SK-N-SH (cell line): ENCODE results near the gene OSGEPL1. TPM values are rescaled to one million over a fixed set of nuclear protein-coding genes. Genes with fewer than 3 reads are reported as not detected.
"Not testable (repeated sequence)": the region's sequence is repeated elsewhere in the genome, so short reads cannot be mapped to it uniquely, and the experiment has no call there.

Experiments used
- CTCF ChIA-PET: fragments of 300-600, 350-600 bp; formaldehyde crosslinking; extraction: SDS; loops from one replicate; lab custom pipeline; 2021; lab: Yijun Ruan, JAX
- POLR2A ChIA-PET: fragments of 350-600 bp; sonication (Branson Sonifier 250); formaldehyde crosslinking; extraction: SDS; loops from one replicate; lab custom pipeline; 2020; ENCODE audit warnings: antibody characterized with exemption, inconsistent platforms; lab: Yijun Ruan, JAX
- DNase-seq: peaks from one replicate; pipeline ENCODE4 v3.0.0; 2012
- H2AFZ ChIP-seq: fragments of 200-600 bp; sonication (generic); 2 replicates; pipeline ENCODE4 v1.8.1; 2016; ENCODE audit warnings: antibody characterized with exemption, mild to moderate bottlenecking, low read depth
- H3F3A ChIP-seq: fragments of 200-600 bp; sonication (generic); replicated peaks from 2 replicates; pipeline ENCODE3; 2016; ENCODE audit warnings: antibody characterized with exemption, mild to moderate bottlenecking; ENCODE audit not compliant: insufficient read depth
- H3K27ac ChIP-seq, 2 experiments: fragments of 200-500 bp in 1 of 2; fragments of 200-600 bp in 1 of 2; sonication (Bioruptor generic) in 1 of 2; sonication (generic), shearing (Covaris generic) in 1 of 2; 2 replicates each; pipeline versions ENCODE4 v1.5.1 to v1.6.1; 2014 to 2016; ENCODE audit warnings: low read depth in 2 of 2, inconsistent platforms in 1 of 2, low read length in 1 of 2, mild to moderate bottlenecking in 1 of 2, mixed read lengths in 1 of 2
- H3K27me3 ChIP-seq: fragments of 200-600 bp; sonication (generic), shearing (Covaris generic); 2 replicates; pipeline ENCODE4 v1.6.1; 2016; ENCODE audit warnings: mixed run types; ENCODE audit not compliant: insufficient read depth
- H3K36me3 ChIP-seq, 2 experiments: fragments of 200-500 bp in 1 of 2; fragments of 200-600 bp in 1 of 2; sonication (Bioruptor generic) in 1 of 2; sonication (generic) in 1 of 2; replicated peaks in 1 of 2; 2 replicates each; pipeline versions ENCODE3 to v1.5.1; 2014 to 2016; ENCODE audit warnings: low read length in 1 of 2, mild to moderate bottlenecking in 1 of 2; ENCODE audit not compliant: insufficient read depth in 2 of 2, control insufficient read depth in 1 of 2
- H3K4me1 ChIP-seq, 2 experiments: fragments of 200-500 bp in 1 of 2; fragments of 200-600 bp in 1 of 2; sonication (Bioruptor generic) in 1 of 2; sonication (generic), shearing (Covaris generic) in 1 of 2; 2 replicates each; pipeline versions ENCODE4 v1.5.1 to v1.6.1; 2014 to 2016; ENCODE audit warnings: low read depth in 1 of 2, low read length in 1 of 2, mixed run types in 1 of 2; ENCODE audit not compliant: insufficient read depth in 2 of 2, control insufficient read depth in 1 of 2
- H3K4me2 ChIP-seq: fragments of 200-600 bp; sonication (generic), shearing (Covaris generic); 2 replicates; pipeline ENCODE4 v1.6.1; 2017; ENCODE audit warnings: mixed run types
- H3K4me3 ChIP-seq, 2 experiments: fragments of 200-500 bp in 1 of 2; fragments of 200-600 bp in 1 of 2; sonication (Bioruptor generic) in 1 of 2; sonication (generic), shearing (Covaris generic) in 1 of 2; 2 replicates each; pipeline versions ENCODE4 v1.5.1 to v1.8.1; 2014 to 2016; ENCODE audit warnings: low read depth in 2 of 2, inconsistent platforms in 1 of 2, low read length in 1 of 2, mild to moderate bottlenecking in 1 of 2, mixed read lengths in 1 of 2, moderate library complexity in 1 of 2
- H3K79me2 ChIP-seq: fragments of 200-600 bp; sonication (generic); 2 replicates; pipeline ENCODE4 v1.8.1; 2017; ENCODE audit warnings: mild to moderate bottlenecking; ENCODE audit not compliant: insufficient read depth
- H3K9ac ChIP-seq: fragments of 200-600 bp; sonication (generic); 2 replicates; pipeline ENCODE4 v1.6.1; 2017; ENCODE audit warnings: mixed run types
- H3K9me2 ChIP-seq: fragments of 200-600 bp; sonication (generic); 2 replicates; pipeline ENCODE4 v1.6.1; 2017; ENCODE audit warnings: mixed run types
- H3K9me3 ChIP-seq: fragments of 200-600 bp; sonication (generic); 2 replicates; pipeline ENCODE4 v1.6.1; 2017; ENCODE audit warnings: mixed run types, mild to moderate bottlenecking, moderate library complexity
- H4K20me1 ChIP-seq: fragments of 200-600 bp; sonication (generic); 2 replicates; pipeline ENCODE4 v1.6.1; 2017; ENCODE audit warnings: mild to moderate bottlenecking, mixed run types; ENCODE audit not compliant: insufficient read depth
- GATA2 ChIP-seq: sonication (generic); formaldehyde crosslinking; IDR thresholded peaks from 2 replicates; pipeline ENCODE4 v1.5.0; 2020; ENCODE audit warnings: mild to moderate bottlenecking, missing genetic modification reagents
- NRF1 ChIP-seq: IDR thresholded peaks from 2 replicates; pipeline ENCODE4 v1.6.1; 2012; ENCODE audit warnings: low read depth, mild to moderate bottlenecking, low read length
- POLR2AphosphoS5 ChIP-seq: IDR thresholded peaks from 2 replicates; pipeline ENCODE4 v1.6.1; 2012; ENCODE audit warnings: low read depth, low read length
- RAD21 ChIP-seq: IDR thresholded peaks from 2 replicates; pipeline ENCODE4 v1.6.1; 2012; ENCODE audit warnings: mild to moderate bottlenecking, low read length
- USF1 ChIP-seq: IDR thresholded peaks from 2 replicates; pipeline ENCODE4 v1.4.0; 2012; ENCODE audit warnings: low read depth, borderline replicate concordance
- YY1 ChIP-seq: IDR thresholded peaks from 2 replicates; pipeline ENCODE4 v1.4.0; 2012; ENCODE audit warnings: low read depth, mild to moderate bottlenecking
- WGBS: methylation state at CpG from one replicate; pipeline ENCODE4 v1.1.6; 2017; ENCODE audit warnings: low lambda C conversion rate; 5-methylcytosine and 5-hydroxymethylcytosine counted together
- polyA plus RNA-seq, 3 experiments: library from polyadenylated mRNA; depleted of rRNA; stranded (reverse); fragments of >200 nt; gene quantifications; 2 replicates each; pipeline ENCODE4 v1.2.3, GENCODE V29; 2012
- TF ChIP-seq, protein P1 (sequence below): fragments of 200-600 bp; sonication (generic); IDR thresholded peaks from 2 replicates; pipeline ENCODE4 v1.6.1; 2017; ENCODE audit warnings: antibody characterized with exemption, mild to moderate bottlenecking, moderate library complexity

Gene OSGEPL1
- polyA plus RNA-seq, 1 of the 3 experiments (the other 2 are of a cell fraction), result 5.8 TPM

DNA sequence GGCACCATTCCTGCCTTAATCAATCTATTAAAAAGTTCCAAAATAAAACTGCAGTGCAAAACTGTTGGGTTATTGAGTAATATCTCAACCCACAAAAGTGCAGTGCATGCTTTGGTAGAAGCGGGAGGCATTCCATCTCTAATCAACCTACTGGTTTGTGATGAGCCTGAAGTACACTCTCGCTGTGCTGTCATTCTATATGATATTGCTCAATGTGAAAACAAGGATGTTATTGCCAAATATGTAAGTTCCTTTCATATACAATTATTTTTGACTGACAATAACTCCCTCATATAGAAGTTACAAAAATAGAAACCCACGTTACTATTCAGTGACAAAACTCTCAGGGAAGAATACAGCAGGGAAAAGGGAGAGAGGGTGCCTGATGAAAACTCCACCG lies 43.0 kb downstream of the OSGEPL1 start (continued):
- no peak for TF ChIP-seq USF1
- no peak for TF ChIP-seq GATA2 (CRISPR knock-in tag)

- POLR2A ChIA-PET, result not testable (repeated sequence)
These were observed 45.0 kb downstream of the OSGEPL1 start for GRCh38 chr2:189717593-189717992.

DNA sequence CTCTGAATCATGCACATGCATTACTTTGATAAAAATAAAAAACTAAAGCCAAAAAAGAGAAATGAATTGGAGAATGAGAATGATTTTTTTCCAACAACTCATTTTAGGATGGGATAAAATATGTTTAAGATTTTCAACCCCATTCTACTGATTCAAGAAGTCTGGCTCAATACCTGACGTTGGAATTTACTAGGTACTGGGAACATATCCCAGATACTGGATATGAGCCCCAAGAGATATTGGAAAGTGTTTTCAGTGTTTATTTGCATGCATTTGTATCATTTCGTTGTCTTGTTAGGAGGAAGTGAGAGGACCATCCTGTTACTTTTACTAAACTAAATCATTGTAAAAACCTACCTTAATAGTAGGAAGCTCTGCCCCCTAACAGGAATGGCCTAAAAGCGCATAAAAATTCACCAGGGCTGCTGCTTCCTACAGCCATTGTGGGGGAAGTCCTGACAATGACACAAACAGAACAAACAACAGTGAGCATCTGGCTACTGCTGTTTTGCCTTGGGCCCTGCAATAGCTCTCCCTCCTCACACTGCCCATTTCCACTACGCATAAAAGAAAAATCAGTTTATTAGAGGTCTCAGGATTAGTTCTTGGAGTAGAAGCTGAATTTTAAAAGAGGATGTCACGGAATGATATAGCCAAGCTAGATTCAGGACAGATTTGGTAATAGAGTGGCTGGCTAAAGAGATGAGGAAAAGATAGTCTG lies 52.9 kb downstream of the OSGEPL1 start:
- Histone ChIP-seq H3K9me2 (no peaks in the 10 kb centered on the region), H3K27ac (peak overlapping the region in 1 of 2 experiments; percentile 43; a peak in 2 of 4 replicates), H3K36me3 (peaks cover 9 to 11% of the 10 kb centered on the region in 2 experiments), H3F3A (no peaks in the 10 kb centered on the region), H3K4me3 (no peak overlapping the region), H3K79me2 (no peaks in the 10 kb centered on the region; the same call in 1 of the 2 replicates), H3K4me1 (no peaks in the 10 kb centered on the region; a peak in 1 of 4 replicates), H3K27me3 (no peaks in the 10 kb centered on the region), H4K20me1 (no peaks in the 10 kb centered on the region), H3K9ac (no peak overlapping the region), H3K9me3 (no peaks in the 10 kb centered on the region), H2AFZ (no peak overlapping the region), H3K4me2 (no peak overlapping the region)
- peak; percentile 44 for DNase-seq
- ChIA-PET CTCF (interaction anchor here (2.6 to 3.7 kb wide), 2 partner anchors 11 to 48 kb away, joined by 12 to 21 read pairs; partner anchors contain the start of gene ASNSD1), POLR2A (no interaction called here)
- 96% methylated on average over 5 of the region's 5 CpGs for WGBS
- TF ChIP-seq YY1, result no peak

More at GRCh38 chr2:189717593-189717992, 45.0 kb downstream of the OSGEPL1 start:
- H3K9ac ChIP-seq, DNase-seq, H3K9me2 ChIP-seq, H2AFZ ChIP-seq, H3K36me3 ChIP-seq, H3K9me3 ChIP-seq, H3K4me2 ChIP-seq, H4K20me1 ChIP-seq, H3K27ac ChIP-seq, H3K4me1 ChIP-seq, CTCF ChIA-PET, H3K27me3 ChIP-seq, H3F3A ChIP-seq, H3K4me3 ChIP-seq, H3K79me2 ChIP-seq: not testable (repeated sequence)
- 45% methylated on average over 1 of the region's 1 CpG for WGBS

- Histone ChIP-seq H3K36me3 (peaks cover 0 to 6% of the 10 kb centered on the region in 2 experiments), H3K9ac (no peak overlapping the region), H3K9me2 (no peaks in the 10 kb centered on the region), H4K20me1 (no peaks in the 10 kb centered on the region), H3F3A (no peaks in the 10 kb centered on the region), H3K27me3 (no peaks in the 10 kb centered on the region), H3K9me3 (no peaks in the 10 kb centered on the region)
- no peak for TF ChIP-seq POLR2AphosphoS5
- TF ChIP-seq GATA2 (CRISPR knock-in tag), result no peak
- TF ChIP-seq, protein P1, sequence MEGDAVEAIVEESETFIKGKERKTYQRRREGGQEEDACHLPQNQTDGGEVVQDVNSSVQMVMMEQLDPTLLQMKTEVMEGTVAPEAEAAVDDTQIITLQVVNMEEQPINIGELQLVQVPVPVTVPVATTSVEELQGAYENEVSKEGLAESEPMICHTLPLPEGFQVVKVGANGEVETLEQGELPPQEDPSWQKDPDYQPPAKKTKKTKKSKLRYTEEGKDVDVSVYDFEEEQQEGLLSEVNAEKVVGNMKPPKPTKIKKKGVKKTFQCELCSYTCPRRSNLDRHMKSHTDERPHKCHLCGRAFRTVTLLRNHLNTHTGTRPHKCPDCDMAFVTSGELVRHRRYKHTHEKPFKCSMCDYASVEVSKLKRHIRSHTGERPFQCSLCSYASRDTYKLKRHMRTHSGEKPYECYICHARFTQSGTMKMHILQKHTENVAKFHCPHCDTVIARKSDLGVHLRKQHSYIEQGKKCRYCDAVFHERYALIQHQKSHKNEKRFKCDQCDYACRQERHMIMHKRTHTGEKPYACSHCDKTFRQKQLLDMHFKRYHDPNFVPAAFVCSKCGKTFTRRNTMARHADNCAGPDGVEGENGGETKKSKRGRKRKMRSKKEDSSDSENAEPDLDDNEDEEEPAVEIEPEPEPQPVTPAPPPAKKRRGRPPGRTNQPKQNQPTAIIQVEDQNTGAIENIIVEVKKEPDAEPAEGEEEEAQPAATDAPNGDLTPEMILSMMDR, result peak; percentile 24; the same call in 1 of the 2 replicates
- no peak for TF ChIP-seq RAD21
- no peak for TF ChIP-seq NRF1
- TF ChIP-seq, all 33 proteins: peak for 1
- Histone ChIP-seq H3K79me2 (no peaks in the 10 kb centered on the region), H3K4me3 (no peak overlapping the region), H3K4me1 (no peaks in the 10 kb centered on the region), H2AFZ (no peak overlapping the region), H3K4me2 (no peak overlapping the region), H3K27ac (no peak overlapping the region)
- DNase-seq, result no peak
- ChIA-PET POLR2A (interaction anchor here (0.6 kb wide), 1 partner anchor 356 kb away, joined by 3 read pairs; no protein-coding TSS in a partner anchor), CTCF (interaction anchor here (1.1 to 3.8 kb wide), 2 partner anchors 41 to 61 kb away, joined by 6 to 34 read pairs; partner anchors contain the start of genes ASNSD1 and OSGEPL1)
These were observed 60.5 kb downstream of the OSGEPL1 start for GRCh38 chr2:189702071-189702470.
